Right renal cortex interstitium (tissue), 3 donors: ENCODE measurements around the gene MAP3K14. TPM values are rescaled to one million over a fixed set of nuclear protein-coding genes. Genes with fewer than 3 reads are reported as not detected.
"Not testable (repeated sequence)": the region's sequence is repeated elsewhere in the genome, so short reads cannot be mapped to it uniquely, and the experiment has no call there.

Experiments used
- DNase-seq, 3 donors: peaks; one replicate each; pipeline ENCODE4 v3.0.0-alpha.2; 2013; ENCODE audit warnings: low read depth in 3 of 3, low spot score in 2 of 3
- polyA plus RNA-seq, 3 donors: library from polyadenylated mRNA; unstranded; fragments of 120-200 nt; gene quantifications; one replicate each; pipeline ENCODE4 v1.2.1, GENCODE V29; 2013; ENCODE audit not compliant: insufficient read length in 3 of 3

MAP3K14 gene
- polyA plus RNA-seq, 3 donors, result 4.3 to 5.4 (median 4.9) TPM

DNA sequence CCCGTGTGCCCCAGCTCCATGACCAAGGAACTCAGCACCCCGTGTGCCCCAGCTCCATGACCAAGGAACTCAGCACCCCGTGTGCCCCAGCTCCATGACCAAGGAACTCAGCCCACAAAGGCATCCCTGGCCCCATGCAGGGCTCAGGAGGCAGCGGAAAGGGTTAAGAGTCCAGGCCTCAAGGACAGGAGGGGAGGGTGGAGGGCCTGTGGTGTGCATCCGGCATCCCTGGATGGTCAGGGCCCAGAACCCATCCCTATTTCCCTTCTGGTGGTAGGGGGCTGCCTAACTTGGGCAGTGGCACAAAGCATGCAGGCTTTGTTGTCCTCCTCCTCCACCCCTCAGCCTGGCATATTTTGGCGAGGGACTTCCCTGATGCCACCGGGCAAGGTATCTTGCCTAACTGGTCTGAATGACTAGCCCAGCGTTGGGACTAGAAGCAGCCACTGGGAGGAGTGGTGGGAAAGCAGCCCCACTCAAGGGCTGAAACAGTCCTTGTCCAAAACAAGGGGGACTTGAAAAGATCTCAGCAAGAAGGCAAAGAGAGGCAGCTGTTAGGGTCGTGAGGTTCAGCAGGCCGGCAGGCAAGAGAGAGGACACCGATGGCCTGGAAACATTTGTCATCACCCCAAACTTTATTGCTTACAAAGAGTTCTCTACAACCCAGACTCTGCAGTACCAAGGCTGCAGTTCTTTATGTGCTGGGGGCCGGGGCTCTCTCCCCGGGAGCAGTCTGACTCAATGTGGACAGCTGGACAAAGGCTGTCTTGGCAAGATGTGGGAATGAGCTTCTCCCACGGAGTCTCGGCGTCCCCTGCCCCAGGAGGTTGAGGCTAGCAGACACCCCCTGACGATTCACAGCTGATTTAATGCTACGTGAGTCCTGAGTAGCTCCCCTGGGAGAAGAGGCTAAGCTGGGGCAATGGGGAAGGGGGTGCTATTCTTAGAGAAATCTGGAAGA is 54.0 kb downstream of the MAP3K14 start:
- DNase-seq, result no peak

DNA sequence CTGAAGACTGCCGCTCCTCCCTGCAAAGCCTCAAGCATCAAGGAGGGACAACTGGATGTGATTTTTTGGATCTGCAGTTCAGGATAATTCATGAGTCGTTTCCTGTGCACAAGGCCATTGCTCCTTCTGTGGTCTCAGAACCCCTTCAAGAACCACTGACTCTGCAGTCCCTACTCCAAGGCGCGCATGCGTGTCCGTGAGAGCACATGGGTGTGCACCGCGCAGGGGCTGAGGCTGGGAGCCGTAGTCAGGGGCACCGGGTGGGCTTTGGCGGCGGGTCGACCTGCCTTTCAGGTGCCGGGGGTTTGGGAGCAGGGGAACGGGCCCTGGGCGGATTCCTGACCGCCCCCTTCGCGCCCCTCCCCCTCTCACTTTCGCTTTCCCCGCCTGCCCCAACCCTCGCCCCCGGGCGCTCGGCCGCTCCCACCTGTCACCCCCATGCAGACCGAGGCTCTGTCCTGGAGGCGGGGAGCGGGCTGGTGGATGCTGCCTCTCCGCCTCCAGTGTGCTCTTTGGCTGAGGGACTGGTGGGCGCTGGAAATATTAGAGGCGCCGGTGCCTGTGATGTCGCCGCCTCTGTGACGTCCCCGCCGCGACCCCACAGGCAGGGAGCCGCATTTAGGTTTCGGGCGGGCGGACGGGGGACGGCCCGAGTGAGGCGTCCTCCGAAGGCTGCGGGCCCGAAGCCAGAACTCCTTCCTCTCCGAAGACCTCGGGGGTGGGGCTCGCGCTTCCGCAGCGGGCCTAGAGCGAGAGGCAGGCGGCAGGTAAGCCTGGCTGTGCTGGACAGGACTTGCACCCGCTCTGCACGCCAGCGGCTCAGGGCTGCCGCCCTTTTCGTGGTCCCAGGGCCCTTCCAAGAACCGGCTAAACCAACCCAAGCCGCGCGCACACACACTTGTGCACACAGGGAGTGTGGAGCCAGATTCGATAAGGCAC is 55.0 kb downstream of the MAP3K14 start, which contains the start of gene SPATA32:
TSS of gene SPATA32 (minus strand) at position 518 of the 939 bp plus-strand sequence. CDS start at position 440, 78 bp downstream.
- no peak for DNase-seq

DNA sequence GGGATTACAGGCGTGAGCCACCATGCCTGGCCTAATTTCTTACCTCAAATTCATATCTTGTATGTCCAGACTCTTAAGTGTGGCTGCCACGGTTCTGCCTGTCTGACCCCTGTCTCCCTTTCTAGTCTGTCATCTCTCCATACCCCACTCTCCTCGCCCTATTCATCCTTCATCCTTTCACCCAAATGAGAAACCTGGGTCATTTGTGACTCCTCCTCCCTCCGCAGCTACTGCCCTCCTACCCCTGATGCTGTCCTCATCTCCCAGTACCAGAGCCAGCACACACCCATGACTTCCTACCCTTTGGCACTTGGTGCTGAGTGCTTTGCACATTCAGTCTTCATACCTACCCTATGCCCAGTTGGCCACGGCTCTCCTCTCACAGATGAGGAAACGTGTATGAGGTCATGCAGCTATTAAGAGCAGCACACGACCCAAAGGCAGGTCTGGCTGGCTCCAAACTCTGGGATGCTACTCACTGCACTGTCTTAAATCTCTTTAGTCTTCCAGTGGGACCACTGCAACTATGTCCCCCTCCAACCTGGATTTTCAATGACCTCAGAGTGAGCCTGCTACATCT is 56.5 kb downstream of the MAP3K14 start:
- no peak for DNase-seq

DNA sequence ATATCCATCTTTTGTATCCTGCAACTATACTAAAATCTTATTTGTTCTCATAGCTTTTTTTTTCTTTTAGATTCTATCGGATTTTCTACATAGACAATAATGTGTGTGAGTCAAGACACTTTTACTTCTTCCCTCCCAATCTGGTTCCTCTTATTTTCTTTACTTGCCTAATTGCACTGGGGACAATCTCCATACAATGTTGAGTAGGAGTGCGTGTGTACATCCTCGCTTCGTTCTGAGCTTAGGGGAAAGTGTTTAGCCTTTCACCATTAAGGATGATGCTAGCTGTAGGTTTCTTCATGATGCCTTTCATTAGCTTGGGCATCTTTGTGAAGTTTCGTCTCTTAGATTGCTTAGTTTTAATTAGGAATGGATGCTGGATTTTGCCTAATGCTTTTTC is 57.8 kb downstream of the MAP3K14 start:
- DNase-seq, result no peak

DNA sequence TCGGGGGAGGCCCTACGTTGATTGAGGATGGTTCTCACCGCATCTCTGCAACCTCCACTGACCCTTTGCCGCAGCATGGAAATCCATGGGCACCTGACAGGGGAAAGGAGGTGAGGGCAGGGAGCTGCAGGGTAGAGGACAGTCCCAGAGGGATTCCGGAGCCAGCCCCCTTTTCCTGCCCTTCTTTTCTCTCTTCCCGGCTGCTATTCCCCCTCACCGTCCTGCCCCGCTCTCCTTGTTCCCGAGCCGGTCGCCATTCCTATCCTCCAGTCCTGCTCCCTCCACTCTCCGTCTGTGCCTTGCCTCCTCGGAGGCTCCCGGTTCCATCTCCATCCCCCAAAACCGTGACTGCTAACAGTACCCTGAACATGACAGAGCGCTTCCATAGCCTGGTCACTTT is 59.7 kb downstream of the MAP3K14 start:
- DNase-seq, result no peak

DNA sequence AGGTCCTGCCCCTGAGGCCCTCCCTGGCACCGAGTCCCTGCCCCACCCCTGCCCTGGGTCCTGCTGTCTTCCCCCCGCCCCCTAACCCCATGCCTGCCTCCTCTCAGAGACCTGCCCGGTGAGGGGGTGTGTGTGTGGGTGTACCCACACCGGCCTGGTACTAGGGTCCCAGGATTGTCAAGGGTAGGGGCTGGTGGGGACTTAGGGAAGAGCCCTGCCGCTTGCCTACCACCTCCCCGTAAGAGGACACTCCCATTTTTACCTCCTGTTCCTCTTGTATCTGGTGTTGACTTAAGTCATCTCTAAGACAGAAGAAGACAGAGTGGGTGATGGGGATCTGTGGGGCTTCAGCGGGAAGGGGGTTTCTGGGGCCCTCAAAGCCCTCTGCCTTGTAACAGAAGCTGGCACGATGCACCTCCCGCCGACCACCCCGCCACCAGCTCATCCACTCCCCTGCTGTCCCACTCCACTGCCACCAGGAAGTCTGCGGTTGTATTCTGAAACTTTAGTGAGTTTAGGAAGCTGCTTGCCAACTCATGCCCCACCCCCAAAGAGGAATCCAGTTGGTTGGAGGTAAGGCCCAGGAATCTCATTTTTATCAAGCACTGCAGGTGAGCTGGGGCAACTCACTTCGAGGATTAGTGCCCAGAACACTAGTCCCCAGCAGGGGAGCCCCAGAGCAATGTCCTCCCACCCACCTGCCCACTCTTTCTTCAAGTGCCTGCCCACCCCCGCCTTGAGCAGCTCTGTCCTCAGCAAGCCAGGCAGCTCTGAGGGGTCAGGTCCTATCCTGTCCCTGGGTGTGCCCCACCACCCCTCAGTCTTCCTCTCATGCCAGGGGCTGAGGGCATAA is 60.5 kb downstream of the MAP3K14 start:
- DNase-seq, result no peak

DNA sequence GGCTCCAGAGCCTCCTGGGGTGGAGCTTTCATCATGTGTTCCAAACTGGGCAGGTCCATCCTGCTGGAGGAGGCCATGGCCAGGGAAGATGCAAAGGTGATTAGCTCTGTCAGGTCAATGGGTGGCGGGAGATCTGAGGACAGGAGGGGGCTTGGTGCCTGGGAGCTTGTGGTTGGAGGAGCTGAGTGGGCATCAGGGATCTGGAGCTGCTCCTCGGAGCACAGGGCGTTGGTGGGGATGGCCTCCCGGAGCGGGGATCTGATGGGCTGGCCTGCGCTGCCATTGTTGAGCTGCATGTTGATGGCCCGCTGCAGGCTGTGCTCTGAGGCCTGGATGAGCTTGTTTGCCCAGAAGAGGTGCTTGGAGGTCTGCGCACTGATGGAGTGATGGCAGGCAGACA is 61.5 kb downstream of the MAP3K14 start:
- no peak for DNase-seq

DNA sequence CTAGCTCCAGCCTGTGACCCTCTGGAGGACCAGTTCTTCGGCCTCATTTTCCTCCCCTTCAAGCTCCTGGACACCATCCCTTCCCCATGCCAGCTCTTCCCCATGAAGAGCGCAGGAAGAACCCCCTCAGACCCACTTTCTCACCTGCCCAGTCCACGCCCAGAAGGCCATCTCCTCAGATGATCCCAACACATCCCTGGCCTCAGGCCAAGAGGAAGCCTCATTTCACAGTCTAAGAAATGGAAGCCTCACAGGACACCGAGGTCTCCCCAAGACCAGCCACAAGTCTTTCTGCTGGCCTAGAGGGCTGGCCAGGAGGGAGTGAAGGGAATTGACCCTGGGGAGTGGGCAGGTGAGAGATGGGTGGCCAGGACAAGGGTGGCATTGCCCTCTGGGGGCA is 62.9 kb downstream of the MAP3K14 start:
- DNase-seq, result no peak

DNA sequence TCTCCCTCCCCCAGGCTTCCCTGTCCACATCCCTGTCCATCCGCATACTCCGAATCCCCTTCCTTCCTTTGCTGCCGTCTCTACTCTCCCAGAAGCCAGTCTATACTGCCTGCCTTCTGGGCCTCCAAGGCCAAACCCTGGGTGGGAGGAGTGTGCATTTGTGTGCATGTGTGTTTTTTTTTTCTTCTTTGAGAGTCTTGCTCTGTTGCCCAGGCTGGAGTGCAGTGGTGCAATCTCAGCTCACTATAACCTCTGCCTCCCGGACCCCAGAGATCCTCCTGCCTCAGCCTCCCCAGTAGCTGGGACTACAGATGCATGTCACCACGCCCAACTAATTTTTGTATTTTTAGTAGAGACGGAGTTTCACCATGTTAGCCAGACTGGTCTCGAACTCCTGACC is 63.6 kb downstream of the MAP3K14 start:
- not testable (repeated sequence) for DNase-seq

DNA sequence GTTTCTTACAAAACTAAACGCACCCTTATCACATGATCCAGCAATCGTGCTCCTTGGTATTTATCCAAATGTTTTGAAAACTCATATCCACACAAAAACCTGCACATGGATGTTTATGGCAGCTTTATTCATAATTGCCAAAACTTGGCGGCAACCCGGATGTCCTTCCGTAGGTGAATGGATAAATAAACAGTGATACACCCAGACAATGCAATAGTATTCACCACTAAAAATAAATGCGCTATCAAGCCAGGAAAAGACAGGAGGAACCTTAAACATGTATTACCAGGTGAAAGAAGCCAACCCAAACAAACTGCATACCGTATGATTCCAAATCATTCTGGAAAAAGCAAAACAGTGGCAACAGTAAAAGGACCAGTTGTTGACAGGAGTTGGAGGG is 64.9 kb downstream of the MAP3K14 start:
- DNase-seq, result no peak

DNA sequence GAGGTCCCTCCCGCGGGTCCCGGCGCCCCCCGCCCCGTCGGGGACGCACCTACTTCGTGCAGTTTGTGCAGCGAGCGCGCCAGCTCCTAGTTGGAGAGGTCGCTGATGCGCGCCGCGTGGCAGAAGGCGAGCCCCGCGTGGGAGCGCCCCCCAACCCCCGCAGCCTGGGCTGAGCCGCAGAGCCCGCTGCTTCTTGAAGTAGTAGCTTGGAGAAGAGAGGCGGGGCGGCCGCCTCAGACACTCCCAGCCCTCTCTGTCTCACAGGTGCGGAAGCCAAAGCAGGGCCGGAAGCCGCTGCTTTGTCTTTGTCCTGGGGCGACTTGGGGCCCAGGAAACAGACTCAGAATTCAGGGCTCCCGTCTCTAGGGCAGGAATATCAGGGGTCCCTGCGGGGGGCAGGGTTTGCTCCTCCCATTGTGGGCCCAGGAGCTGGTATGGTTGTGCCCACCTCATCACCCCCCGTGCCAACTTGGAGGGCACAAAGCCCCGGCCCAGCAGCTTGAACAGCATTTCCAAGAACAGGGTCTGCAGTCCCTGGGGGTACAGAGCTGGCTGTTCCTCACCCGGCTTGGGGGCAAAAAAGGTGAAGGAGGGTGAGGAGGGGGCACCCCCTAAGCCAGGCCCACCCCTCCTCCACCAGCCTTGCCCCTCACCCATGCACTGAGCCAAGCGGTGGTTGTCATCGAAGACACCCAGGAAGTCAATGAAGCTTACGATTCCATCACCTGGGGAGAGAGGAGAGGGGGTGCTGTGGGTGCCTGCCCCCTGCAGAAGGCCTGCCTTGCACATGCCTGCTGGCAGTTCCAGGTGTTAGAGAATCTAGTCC is 68.5 kb downstream of the MAP3K14 start:
- no peak for DNase-seq

DNA sequence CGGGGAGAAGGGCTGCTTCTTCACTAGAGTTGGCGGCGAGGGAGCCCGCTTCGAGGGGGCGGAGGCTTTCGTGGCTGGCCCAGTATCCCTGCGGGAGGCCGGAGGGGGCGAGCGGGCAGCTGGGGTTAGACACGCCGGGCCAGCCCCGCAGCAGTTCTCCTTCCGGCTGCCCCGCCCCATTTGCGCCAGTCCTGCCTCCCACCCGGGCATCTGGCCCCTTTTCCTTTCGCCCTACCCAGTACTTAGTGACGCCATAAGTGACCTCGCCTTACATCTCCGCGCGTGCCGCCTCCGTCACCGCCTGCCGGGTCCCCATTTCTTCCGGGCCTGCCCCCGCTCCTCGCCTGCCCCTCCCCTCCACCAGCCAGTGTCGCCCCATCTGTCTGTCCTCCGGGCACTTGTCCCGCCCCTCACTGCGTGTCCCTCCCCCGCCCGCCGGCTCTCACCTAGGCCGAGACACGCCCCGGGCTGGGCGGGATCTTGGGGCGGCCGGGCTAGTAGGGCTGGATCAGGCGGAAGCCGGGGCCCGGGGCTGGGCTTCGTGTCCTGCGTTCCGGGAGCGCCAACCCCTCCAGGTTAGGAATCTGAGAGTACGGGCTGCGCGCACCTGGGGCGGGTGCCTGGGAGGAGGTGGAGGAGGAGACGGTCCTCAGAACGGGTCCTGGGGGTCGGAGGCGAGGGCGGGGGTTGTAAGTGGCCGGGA is 69.2 kb downstream of the MAP3K14 start:
- DNase-seq, result peak in 1 of 3 donors; percentile 72

DNA sequence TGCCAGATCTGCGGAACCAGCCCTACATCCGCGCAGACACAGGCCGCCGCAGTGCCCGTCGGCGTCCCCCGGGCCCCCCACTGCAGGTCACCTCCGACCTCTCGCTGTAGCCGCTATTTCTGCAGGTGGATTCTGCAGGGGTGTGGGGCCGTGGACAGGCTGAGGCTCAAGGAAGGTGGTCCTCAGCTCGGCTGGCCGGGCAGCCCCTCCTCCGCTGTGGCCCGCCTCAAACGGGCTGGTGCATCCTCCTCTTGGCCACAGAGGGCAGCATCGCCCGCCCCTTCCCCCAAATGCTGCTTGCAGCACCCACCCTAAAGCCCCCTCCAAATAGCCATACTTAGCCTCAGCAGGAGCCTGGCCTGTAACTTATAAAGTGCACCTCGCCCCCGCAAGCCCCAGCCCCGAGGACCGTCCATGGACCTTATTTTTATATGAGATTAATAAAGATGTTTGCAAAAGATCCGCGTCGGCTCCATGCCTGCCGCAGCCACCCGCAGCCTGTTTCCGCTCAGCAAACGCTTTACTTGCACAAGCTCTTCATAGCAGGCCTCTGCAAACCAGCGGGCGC is 69.9 kb downstream of the MAP3K14 start:
- DNase-seq, result no peak

DNA sequence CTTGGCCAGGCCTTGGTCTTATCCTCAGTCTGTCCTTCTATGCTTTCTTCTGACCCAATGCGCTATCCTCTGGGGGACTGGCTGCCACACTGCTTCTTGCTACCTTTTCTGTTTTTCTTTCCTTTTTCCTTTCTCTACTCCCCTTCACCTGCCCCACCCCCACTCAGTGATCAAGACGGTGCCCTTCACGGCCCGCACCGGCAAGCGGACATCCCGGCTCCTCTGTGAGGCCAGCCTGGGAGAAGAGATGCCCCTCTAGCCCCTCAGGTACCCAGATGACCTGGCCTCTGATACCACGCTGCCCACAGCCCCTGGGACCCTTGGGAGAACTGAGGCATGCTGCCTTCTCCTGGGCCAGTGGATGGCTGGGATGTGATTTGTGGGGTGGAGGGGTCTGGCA is 70.5 kb downstream of the MAP3K14 start:
- DNase-seq, result no peak

DNA sequence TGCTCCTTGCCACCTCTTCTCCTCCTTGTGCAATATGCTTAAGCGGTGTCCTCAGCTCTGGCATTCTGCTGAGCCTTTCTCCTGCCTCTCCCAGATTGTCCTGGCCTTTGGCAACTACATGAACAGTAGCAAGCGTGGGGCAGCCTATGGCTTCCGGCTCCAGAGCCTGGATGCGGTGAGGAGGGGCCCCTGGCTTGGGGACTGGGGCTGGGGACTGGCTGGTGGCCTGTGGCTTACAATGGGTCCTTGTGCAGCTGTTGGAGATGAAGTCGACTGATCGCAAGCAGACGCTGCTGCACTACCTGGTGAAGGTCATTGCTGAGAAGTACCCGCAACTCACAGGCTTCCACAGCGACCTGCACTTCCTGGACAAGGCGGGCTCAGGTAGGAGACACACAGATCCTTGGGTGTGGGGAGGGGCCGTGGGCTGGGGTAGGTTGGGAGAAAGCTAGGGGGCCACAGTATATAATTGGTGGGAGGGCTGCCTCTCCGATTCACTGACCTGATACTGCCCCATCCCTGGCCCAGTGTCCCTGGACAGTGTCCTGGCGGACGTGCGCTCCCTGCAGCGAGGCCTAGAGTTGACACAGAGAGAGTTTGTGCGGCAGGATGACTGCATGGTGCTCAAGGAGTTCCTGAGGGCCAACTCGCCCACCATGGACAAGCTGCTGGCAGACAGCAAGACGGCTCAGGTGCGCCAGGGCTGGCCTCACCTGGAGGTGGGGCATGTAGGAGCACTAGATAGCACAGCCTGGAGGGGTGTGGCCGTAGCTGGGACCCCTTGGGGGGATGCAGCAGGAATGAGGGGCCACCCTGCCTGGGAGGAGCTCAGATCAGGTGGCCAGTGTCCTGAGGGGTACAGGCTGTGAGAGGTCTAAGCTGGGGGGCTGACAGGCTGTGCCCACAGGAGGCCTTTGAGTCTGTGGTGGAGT is 71.8 kb downstream of the MAP3K14 start:
- no peak for DNase-seq

DNA sequence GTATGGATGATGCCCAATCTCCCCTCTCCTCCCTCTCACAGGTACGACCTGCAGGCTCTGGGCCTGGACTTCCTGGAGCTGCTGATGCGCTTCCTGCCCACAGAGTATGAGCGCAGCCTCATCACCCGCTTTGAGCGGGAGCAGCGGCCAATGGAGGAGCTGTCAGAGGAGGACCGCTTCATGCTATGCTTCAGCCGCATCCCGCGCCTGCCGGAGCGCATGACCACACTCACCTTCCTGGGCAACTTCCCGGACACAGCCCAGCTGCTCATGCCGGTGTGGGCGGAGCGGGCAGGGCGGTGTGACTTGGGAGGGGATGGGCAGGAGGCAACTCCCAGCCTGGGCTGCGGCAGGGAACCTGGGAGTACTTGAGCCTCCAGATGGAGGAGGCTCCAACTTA is 73.1 kb downstream of the MAP3K14 start:
- DNase-seq, result no peak

DNA sequence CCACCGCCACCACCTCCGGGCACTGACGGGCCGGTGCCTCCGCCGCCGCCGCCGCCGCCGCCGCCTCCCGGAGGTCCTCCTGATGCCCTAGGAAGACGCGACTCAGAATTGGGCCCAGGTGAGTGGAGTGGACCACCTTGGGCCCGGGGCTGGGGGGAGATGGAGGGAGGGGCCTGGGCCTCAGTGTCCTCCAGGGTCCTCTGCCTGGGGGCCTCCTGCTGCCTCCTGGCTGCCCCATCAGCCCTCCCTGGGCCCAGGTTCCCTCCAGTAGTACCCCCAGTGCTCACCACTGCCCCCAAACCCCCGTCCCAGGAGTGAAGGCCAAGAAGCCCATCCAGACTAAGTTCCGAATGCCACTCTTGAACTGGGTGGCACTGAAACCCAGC is 74.8 kb downstream of the MAP3K14 start:
- no peak for DNase-seq
